ACHN (cell line): ENCODE results near the gene MYL11.

Source experiments
- DNase-seq: peaks from one replicate; pipeline ENCODE4 v3.0.0-alpha.2; 2015
- in situ Hi-C: cut with HindIII; loops from 2 replicates; pipeline ENCODE4 v1.10.0; 2017; ENCODE audit warnings: low sequenced_read_pairs, low pct_ligation_motif_present, low pct_unique_long_range_greater_than_20kb

MYL11 gene

GRCh38 chr16:30407804-30408534, 33.4 kb downstream of the MYL11 start:
- no peak for DNase-seq
- in situ Hi-C loops = no loop called here

GRCh38 chr16:30409125-30410060, 34.8 kb downstream of the MYL11 start:
- peak; percentile 94 for DNase-seq
- in situ Hi-C loops = no loop called here

- in situ Hi-C loops = no loop called here
- peak; percentile 56 for DNase-seq
These were observed 38.7 kb downstream of the MYL11 start for GRCh38 chr16:30413112-30413806.

GRCh38 chr16:30414159-30414558, 39.6 kb downstream of the MYL11 start:
- no peak for DNase-seq
- in situ Hi-C loops = no loop called here

- no peak for DNase-seq
- in situ Hi-C loops = no loop called here
These were observed 41.5 kb downstream of the MYL11 start for GRCh38 chr16:30416047-30416603.

- DNase-seq = no peak
- in situ Hi-C loops = no loop called here
These were observed 42.3 kb downstream of the MYL11 start for GRCh38 chr16:30416624-30417528.

GRCh38 chr16:30417529-30418349, 43.1 kb downstream of the MYL11 start:
- in situ Hi-C loops = no loop called here

GRCh38 chr16:30418350-30419181, 44.0 kb downstream of the MYL11 start:
- no peak for DNase-seq
- in situ Hi-C loops = no loop called here

More at GRCh38 chr16:30417529-30418349, 43.1 kb downstream of the MYL11 start:
- peak; percentile 97 for DNase-seq

- in situ Hi-C loops = no loop called here
- DNase-seq = no peak
These were observed 46.4 kb downstream of the MYL11 start for GRCh38 chr16:30421010-30421409.
